Measurements from ENCODE around the gene SLCO3A1. TPM values are rescaled to one million over a fixed set of nuclear protein-coding genes. Genes with fewer than 3 reads are reported as not detected.
A peak's percentile ranks its signal among the peaks of the same experiment; 100 is the strongest.

The SLCO3A1 gene
- total and polyA plus RNA-seq, 5 experiments from 2014 or later, result 9.3 to 12.9 (median 11.8) TPM

DNA sequence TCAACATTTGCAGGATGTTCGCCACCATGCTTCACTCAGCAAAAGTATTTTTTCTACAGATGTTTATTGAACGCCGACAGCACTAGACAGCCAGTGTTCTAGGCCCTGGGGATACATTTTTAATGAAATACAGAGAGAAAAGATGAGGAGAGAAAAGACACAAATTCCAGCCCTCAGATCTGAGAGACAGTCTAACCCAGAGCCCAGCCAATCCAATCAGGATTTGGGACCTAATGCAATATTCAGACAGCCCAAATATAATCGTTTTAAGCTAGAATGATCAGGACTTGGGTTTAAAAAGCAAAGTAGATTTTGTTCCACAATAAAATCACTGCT lies 174.8 kb downstream of the SLCO3A1 start:
- Mint-ChIP-seq H3K36me3 (peaks cover 0 to 3% (median 0%) of the 10 kb centered on the region in 3 donors), H3K4me3 (no peak overlapping the region), H3K4me1 (peaks cover 7 to 11% (median 11%) of the 10 kb centered on the region in 4 donors), H3K27me3 (no peaks in the 10 kb centered on the region), H3K27ac (no peak overlapping the region), H3K9me3 (no peaks in the 10 kb centered on the region)
- no peak for DNase-seq
- no peak for ATAC-seq
- POLR2A ChIA-PET, result interaction anchor here (0.6 kb wide), 1 partner anchor 678 kb away, joined by 4 read pairs; no protein-coding TSS in a partner anchor

DNA sequence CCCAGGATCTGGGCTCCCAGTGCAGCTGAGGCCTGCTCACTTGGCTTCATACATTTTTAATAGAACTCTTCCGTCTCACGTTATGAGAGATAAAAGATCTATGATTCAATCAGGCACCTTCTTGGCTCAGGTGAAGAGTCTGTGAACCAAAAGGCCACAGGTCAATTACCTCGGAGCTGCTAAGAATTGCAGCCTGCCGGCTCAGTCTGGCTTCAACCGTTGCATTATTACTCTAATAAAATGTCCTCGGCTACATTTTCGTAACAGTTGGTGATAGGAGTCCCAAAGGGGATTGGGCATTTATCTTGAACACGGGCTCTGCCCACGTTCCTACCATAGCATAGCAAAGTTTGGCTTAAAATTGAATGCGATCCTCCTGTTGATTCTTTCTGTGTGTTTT lies 176.3 kb downstream of the SLCO3A1 start:
- ATAC-seq, result no peak
- no peaks in the 10 kb centered on the region for H3K27me3 Mint-ChIP-seq

DNA sequence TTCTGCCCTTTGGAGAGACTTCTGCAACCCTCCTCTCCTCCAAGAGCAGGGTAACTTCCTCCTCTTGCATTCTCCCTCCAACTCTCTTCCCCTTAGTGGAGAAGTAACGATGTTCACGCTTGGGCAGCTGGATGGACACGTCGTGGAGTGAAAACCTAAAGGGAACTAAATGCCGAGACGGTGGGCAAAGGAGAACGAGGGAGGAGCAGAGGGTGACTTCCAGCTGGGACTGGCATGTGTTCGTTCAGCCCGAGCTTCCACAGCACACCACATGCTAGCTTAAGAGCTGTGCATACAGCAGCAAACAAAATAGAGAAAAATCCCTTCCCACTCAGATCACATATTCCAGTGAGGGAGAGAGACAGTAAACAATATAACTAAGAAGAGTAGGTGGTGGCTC lies 179.8 kb downstream of the SLCO3A1 start:
- POLR2A ChIA-PET, result no interaction called here
- Mint-ChIP-seq H3K9me3 (peaks cover 0 to 10% (median 2%) of the 10 kb centered on the region in 9 donors), H3K36me3 (peaks cover 0 to 8% (median 8%) of the 10 kb centered on the region in 3 donors), H3K4me1 (peaks cover 12 to 19% (median 13%) of the 10 kb centered on the region in 4 donors), H3K4me3 (peak overlapping the region in 1 of 10 donors; percentile 25), H3K27ac (no peak overlapping the region), H3K27me3 (no peaks in the 10 kb centered on the region)
- ATAC-seq, result no peak
- no peak for DNase-seq

More for the DNA sequence above, 176.3 kb downstream of the SLCO3A1 start:
- H3K4me1 Mint-ChIP-seq, result peaks cover 12 to 19% (median 13%) of the 10 kb centered on the region in 4 donors
- POLR2A ChIA-PET, result no interaction called here
- no peak overlapping the region for H3K27ac Mint-ChIP-seq
- no peak overlapping the region for H3K4me3 Mint-ChIP-seq
- no peaks in the 10 kb centered on the region for H3K9me3 Mint-ChIP-seq
- H3K36me3 Mint-ChIP-seq, result peaks cover 0 to 3% (median 0%) of the 10 kb centered on the region in 3 donors
- DNase-seq, result no peak

DNA sequence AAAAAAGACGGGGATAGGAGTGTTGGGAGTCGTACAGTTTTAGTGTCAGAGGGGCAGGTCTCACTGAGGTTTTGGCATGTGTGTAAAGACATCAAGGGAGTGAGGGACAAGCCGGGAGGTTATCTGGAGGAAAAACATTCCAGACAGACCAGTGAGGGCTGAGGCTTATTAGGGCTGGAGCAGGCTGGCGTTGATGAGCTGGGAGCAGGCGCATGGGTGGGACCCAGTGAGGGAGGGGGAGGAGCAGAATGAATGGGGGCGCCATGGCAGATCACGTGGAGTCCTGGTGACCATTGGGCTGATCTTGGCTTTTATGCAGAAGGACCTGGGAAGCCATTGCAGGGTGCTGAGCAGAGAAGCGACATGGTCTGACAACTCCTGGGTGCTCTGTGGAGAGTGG lies 180.2 kb downstream of the SLCO3A1 start:
- peaks cover 12 to 19% (median 13%) of the 10 kb centered on the region in 4 donors for H3K4me1 Mint-ChIP-seq
- peaks cover 0 to 12% (median 2%) of the 10 kb centered on the region in 9 donors for H3K9me3 Mint-ChIP-seq
- peaks cover 0 to 12% (median 9%) of the 10 kb centered on the region in 3 donors for H3K36me3 Mint-ChIP-seq
- H3K27ac Mint-ChIP-seq, result peak overlapping the region in 1 of 10 donors; percentile 46
- POLR2A ChIA-PET, result interaction anchor here (0.6 kb wide), 1 partner anchor 704 kb away, joined by 3 read pairs; no protein-coding TSS in a partner anchor
- H3K27me3 Mint-ChIP-seq, result no peaks in the 10 kb centered on the region
- no peak for ATAC-seq
- DNase-seq, result no peak
- peak overlapping the region in 1 of 10 donors; percentile 25 for H3K4me3 Mint-ChIP-seq

DNA sequence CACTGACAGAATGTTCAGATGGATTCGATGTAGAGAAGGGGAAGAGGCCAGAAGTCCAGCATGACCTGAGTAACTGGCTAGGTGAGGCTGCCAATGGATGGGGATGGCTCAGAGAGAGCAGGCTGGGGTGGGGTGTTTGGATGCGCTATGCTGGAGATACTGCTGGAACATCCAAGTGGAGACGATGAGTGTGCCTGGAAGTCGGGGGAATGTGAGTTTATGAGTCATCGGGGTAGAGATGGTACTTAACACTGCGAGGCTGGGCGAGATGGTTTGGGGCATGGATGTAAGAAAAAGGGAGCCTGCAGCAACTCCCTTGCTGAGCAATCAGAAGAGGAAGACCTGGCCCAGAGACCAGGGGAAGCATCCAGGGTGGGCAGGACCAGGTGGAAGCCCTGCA lies 180.7 kb downstream of the SLCO3A1 start:
- no peaks in the 10 kb centered on the region for H3K27me3 Mint-ChIP-seq
- H3K4me3 Mint-ChIP-seq, result no peak overlapping the region
- peaks cover 12 to 19% (median 13%) of the 10 kb centered on the region in 4 donors for H3K4me1 Mint-ChIP-seq
- H3K27ac Mint-ChIP-seq, result no peak overlapping the region
- DNase-seq (no peak), ATAC-seq (no peak)
- peaks cover 0 to 17% (median 4%) of the 10 kb centered on the region in 9 donors for H3K9me3 Mint-ChIP-seq
- POLR2A ChIA-PET, result interaction anchor here (0.6 kb wide), 1 partner anchor 704 kb away, joined by 3 read pairs; no protein-coding TSS in a partner anchor
- peaks cover 0 to 14% (median 9%) of the 10 kb centered on the region in 3 donors for H3K36me3 Mint-ChIP-seq

DNA sequence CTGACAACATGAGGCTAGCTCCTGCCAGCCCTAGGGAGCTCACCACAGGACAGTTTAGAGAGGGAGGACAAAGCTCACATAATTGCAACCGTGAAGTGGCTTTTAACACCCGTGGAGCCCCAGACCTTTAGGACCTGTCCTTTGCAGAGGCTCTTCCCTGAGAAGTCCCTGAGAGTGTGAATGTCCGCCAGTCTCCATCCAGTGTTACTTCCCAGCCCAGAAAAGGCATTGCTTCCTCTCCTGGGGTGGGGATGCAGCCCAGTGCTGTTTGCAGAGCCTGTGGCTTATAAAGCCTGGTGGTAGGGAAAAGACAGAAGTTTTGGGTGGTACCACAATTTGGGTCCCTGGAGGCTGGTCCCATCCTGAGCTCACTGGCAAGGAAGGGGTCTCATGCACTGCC lies 182.0 kb downstream of the SLCO3A1 start:
- POLR2A ChIA-PET, result no interaction called here

DNA sequence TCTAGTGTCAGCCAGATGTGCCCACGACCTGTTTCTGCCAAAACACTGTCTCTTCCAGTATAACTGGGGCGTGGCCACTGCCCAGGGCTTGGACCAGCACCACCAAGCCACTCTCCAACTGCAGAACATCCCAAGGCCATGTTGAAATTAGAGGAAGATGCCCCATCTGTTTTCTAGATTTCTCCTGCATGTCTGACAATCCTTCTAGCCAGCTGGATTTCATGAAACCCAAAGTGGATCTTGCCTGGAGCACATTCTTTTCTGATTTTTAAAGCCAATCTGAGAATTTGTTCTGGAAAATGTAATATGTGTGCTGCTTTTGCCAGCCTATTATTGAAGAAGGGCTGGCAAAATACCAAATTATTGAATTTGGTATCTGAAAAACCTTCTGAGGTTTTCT lies 182.5 kb downstream of the SLCO3A1 start:
- POLR2A ChIA-PET, result no interaction called here
- Mint-ChIP-seq H3K9me3 (peaks cover 0 to 18% (median 4%) of the 10 kb centered on the region in 9 donors), H3K27me3 (no peaks in the 10 kb centered on the region), H3K36me3 (peaks cover 0 to 15% (median 9%) of the 10 kb centered on the region in 3 donors), H3K4me3 (no peak overlapping the region), H3K4me1 (peaks cover 13 to 19% (median 17%) of the 10 kb centered on the region in 4 donors), H3K27ac (no peak overlapping the region)
- ATAC-seq (no peak), DNase-seq (no peak)

More for the DNA sequence above, 182.0 kb downstream of the SLCO3A1 start:
- Mint-ChIP-seq H3K27ac (no peak overlapping the region), H3K36me3 (peaks cover 0 to 15% (median 9%) of the 10 kb centered on the region in 3 donors), H3K9me3 (peaks cover 0 to 18% (median 4%) of the 10 kb centered on the region in 9 donors), H3K4me3 (no peak overlapping the region), H3K4me1 (peaks cover 12 to 19% (median 14%) of the 10 kb centered on the region in 4 donors), H3K27me3 (no peaks in the 10 kb centered on the region)
- DNase-seq (no peak), ATAC-seq (no peak)

DNA sequence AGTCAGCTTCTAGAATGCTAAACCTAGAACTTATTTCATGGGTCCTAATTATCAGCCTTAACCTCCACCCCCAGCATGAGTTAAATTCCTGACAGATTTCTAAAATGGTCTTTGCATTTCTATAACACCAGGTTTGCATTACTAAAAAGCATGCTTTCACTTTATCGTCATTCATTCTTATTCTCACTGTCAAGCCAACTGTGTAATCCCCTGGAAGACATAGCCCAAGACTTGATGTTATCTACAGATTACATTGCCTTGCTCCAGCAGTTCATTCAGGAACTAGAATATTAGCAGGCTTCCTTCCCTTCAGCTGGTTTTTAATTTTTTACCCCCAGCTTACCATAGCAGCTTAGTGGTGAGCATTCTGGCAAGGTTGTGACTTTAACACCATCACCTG lies 184.0 kb downstream of the SLCO3A1 start:
- Mint-ChIP-seq H3K27ac (no peak overlapping the region), H3K4me1 (peaks cover 11 to 26% (median 19%) of the 10 kb centered on the region in 4 donors), H3K9me3 (peaks cover 0 to 18% (median 4%) of the 10 kb centered on the region in 9 donors), H3K36me3 (peaks cover 0 to 15% (median 9%) of the 10 kb centered on the region in 3 donors), H3K4me3 (no peak overlapping the region), H3K27me3 (no peaks in the 10 kb centered on the region)
- DNase-seq, result no peak
- POLR2A ChIA-PET, result no interaction called here
- no peak for ATAC-seq

DNA sequence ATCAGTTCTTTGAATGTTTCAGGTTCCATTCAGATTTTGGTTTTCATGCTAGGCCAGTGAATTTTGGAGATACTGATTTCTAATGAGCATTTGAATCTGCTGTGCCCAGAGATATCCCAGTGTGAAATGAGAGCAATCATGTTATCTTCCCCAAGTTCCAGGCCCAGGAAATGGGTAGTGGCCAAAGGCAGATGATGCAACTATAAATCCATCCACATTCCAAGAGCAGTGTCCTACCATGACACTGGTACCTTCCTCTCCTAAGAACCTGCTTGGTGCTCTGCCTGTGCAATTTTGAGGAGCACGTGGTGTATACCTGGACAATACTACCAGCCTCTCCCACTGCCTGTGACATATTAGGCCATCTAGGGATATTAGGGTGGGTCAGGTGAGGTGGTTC lies 186.8 kb downstream of the SLCO3A1 start:
- no peak for ATAC-seq
- no peak overlapping the region for H3K27ac Mint-ChIP-seq
- peaks cover 0 to 18% (median 4%) of the 10 kb centered on the region in 9 donors for H3K9me3 Mint-ChIP-seq
- POLR2A ChIA-PET, result no interaction called here
- no peaks in the 10 kb centered on the region for H3K27me3 Mint-ChIP-seq
- peaks cover 0 to 15% (median 9%) of the 10 kb centered on the region in 3 donors for H3K36me3 Mint-ChIP-seq
- no peak overlapping the region for H3K4me3 Mint-ChIP-seq
- peaks cover 12 to 40% (median 27%) of the 10 kb centered on the region in 4 donors for H3K4me1 Mint-ChIP-seq
- no peak for DNase-seq

DNA sequence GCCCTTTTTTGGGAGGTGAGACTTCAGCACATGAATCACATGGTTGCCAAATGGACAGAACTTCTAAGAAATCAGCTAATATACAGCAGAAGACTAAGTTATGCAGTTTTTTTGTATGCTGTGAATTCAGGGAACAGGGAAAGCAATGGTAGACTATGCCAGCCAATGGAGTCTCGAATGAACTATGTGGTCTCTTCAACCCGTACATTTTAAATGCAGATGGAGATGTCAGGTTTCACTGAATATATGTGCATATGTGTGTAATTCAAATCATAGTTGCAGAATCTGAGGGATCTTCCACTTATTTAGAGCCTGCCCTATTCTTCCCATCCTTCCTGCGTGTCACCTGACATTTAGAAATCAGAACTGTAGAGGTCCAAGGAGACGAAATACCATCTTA lies 187.9 kb downstream of the SLCO3A1 start:
- POLR2A ChIA-PET, result no interaction called here
- Mint-ChIP-seq H3K36me3 (peaks cover 0 to 15% (median 9%) of the 10 kb centered on the region in 3 donors), H3K27ac (no peak overlapping the region), H3K27me3 (no peaks in the 10 kb centered on the region), H3K4me1 (peaks cover 12 to 42% (median 27%) of the 10 kb centered on the region in 4 donors), H3K4me3 (no peak overlapping the region), H3K9me3 (peaks cover 0 to 18% (median 4%) of the 10 kb centered on the region in 9 donors)
- ATAC-seq (no peak), DNase-seq (no peak)

DNA sequence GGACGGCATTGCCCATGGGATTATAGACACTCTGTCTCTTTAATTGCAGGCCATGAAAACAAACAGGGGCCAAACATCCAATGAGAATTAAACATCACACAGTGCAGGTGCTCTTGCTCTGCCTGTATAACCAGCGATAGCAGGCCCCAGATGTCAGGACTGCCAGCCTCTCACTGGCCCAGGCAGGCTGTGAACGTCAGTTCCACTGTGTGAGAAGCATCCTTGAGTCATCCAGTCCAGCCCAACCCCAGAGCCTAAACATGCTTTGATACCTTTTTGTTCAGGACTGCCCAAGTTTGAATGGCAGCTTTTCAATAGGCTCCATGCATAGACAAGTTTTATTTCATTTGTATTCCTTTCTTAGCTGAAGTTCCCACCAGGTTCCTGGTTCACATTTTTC lies 189.8 kb downstream of the SLCO3A1 start:
- no peaks in the 10 kb centered on the region for H3K27me3 Mint-ChIP-seq
- ATAC-seq, result no peak
- POLR2A ChIA-PET, result no interaction called here
- H3K9me3 Mint-ChIP-seq, result peaks cover 0 to 11% (median 1%) of the 10 kb centered on the region in 9 donors
- no peak overlapping the region for H3K27ac Mint-ChIP-seq
- no peak overlapping the region for H3K4me3 Mint-ChIP-seq
- no peak for DNase-seq
- peaks cover 13 to 42% (median 27%) of the 10 kb centered on the region in 4 donors for H3K4me1 Mint-ChIP-seq
- peaks cover 0 to 8% (median 1%) of the 10 kb centered on the region in 3 donors for H3K36me3 Mint-ChIP-seq

DNA sequence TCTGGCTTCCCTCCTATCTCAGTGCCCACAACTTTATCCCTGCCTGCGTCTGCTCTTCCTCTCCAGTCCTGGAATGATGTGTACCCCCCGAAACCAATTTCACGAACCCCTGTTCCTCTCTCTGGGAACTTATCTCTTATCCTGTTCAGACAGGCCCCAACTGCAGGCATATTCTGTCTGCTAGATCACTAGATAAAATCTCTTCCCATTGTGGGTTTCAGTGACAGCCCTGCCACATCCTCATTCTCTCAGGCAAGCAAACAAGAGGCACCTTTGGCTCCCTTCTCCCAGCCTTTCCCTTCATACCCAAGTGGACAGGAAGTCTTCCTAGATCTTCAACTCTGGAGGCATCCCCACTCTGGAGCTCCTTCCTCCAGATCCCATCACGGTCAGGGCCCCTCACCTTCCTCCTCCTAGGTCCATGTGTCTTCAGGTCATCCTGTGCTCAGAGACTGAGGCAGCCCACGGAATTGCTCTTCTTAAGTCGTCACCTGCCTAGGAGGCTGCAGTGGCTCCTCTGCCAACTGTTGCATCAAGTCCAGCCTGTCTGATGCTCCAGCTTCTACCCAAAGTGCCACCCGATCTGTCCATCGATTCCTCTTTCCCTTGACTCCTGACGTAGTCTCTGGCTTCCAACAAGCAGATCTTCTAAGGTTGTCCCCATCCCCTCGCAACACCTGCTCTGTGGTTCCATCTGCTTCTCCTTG lies 190.8 kb downstream of the SLCO3A1 start:
- Mint-ChIP-seq H3K27me3 (no peaks in the 10 kb centered on the region), H3K9me3 (peaks cover 0 to 4% (median 0%) of the 10 kb centered on the region in 9 donors), H3K4me3 (no peak overlapping the region), H3K27ac (peak overlapping the region in 2 of 10 donors; percentile 49 to 68), H3K4me1 (peaks cover 14 to 43% (median 27%) of the 10 kb centered on the region in 4 donors), H3K36me3 (no peaks in the 10 kb centered on the region)
- POLR2A ChIA-PET, result no interaction called here
- DNase-seq (no peak), ATAC-seq (no peak)

DNA sequence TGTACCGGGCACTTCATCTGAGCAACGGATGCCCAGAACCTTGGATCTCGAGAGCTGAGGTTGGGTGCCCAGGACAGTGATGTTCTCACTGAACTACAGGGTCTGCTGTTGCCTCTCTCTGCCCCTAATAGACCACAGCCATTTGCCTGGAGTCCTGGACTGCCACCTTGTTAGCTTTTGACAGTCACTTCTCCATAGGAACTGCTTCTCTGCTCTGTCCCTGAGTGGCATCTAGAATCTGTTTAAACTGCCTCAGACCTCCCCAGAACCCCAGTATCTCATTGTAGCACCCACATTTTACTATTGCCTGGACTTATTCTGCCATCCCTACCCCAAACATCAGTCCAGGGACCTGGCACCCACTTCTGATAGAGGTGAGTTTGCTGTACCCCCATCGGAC lies 194.4 kb downstream of the SLCO3A1 start:
- ATAC-seq (no peak), DNase-seq (no peak)
- Mint-ChIP-seq H3K9me3 (no peaks in the 10 kb centered on the region), H3K4me1 (peaks cover 6 to 21% (median 18%) of the 10 kb centered on the region in 4 donors), H3K27me3 (no peaks in the 10 kb centered on the region), H3K36me3 (no peaks in the 10 kb centered on the region), H3K27ac (no peak overlapping the region), H3K4me3 (no peak overlapping the region)
- POLR2A ChIA-PET, result no interaction called here
